GM12892 (cell line): Measurements from ENCODE around the gene WDR89.

Experiments
- POLR2A ChIP-seq: IDR thresholded peaks from 2 replicates; pipeline ENCODE4 v1.6.1; 2011; ENCODE audit warnings: low read depth, low read length, control low read depth
- POLR2AphosphoS5 ChIP-seq: IDR thresholded peaks from 2 replicates; pipeline ENCODE4 v1.6.1; 2011; ENCODE audit warnings: low read depth, low read length, control low read depth
- TAF1 ChIP-seq: IDR thresholded peaks from 2 replicates; pipeline ENCODE4 v1.6.1; 2011; ENCODE audit warnings: low read depth, mild to moderate bottlenecking, control low read depth, low read length, borderline replicate concordance

- TF ChIP-seq POLR2A, result no peak
- TF ChIP-seq POLR2AphosphoS5, result no peak
- no peak for TF ChIP-seq TAF1
Measured at GRCh38 chr14:63682727-63683593, 41.3 kb upstream of the WDR89 start.
